HG03175 (cell line): ENCODE results near the gene CACNA1H.

ENCODE experiments used
- ATAC-seq: cut with Tn5 transposase; IDR thresholded peaks from one replicate; pipeline ENCODE4 v1.9.1; 2021; ENCODE audit warnings: mild to moderate bottlenecking, moderate library complexity; ENCODE audit not compliant: unreplicated experiment

CACNA1H gene

DNA sequence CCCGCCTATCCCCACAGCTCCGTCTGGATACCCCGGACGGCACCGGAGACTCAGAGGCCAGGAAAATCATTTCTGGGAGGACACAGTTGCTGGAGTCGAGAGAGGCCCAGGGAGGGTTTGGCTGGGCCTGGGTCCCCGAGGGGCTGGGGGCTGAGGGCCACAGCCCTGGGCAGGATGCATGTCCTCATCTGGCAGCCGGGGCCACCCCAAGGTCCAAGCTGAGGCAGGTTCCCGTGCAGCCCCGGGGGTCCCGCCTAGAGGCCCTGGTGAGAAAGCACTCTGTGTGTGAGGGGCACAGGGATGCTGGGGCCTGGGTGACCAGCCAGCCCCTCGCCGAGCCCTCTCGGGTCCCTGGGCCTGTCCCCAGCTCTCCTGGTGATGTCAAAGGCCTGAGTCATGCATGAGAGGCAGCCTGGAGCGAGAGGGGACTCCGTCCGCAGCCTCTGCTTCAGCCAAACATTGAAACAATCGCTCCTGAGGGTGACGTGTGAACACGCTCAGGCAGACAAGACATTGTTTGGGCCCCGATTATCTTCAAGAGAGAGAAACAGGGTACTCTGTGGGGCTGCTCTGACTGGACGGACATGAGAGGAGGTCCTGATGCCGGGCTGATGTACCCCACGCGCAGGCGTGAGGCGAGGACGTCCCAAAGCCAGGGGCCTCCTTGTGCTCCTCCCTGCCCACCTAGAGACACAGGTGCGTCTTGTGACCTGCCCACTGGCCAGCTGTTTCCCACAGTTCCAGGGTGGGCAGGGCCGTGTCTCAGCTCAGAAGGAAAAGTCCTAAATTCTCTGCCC, 31.1 kb upstream of the CACNA1H start:
- no peak for ATAC-seq

DNA sequence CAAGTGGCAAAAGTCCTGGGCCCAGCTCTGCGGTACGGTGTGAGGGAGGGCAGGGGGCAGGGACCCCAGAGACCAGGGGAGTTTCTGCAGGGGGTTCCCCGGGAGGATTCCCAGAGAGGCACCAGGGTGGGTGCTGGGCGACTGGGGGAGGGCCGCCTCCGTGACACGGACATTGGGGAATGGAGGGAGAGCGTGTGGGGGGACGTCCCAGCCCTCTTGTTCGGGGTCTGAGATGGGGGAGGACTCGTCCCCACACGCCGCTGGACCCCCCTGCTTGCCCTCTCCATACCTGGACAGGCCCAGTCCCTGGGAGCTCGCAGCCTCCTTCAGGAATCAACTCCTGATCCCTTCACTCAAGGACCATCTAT, 30.5 kb upstream of the CACNA1H start:
- ATAC-seq: no peak

DNA sequence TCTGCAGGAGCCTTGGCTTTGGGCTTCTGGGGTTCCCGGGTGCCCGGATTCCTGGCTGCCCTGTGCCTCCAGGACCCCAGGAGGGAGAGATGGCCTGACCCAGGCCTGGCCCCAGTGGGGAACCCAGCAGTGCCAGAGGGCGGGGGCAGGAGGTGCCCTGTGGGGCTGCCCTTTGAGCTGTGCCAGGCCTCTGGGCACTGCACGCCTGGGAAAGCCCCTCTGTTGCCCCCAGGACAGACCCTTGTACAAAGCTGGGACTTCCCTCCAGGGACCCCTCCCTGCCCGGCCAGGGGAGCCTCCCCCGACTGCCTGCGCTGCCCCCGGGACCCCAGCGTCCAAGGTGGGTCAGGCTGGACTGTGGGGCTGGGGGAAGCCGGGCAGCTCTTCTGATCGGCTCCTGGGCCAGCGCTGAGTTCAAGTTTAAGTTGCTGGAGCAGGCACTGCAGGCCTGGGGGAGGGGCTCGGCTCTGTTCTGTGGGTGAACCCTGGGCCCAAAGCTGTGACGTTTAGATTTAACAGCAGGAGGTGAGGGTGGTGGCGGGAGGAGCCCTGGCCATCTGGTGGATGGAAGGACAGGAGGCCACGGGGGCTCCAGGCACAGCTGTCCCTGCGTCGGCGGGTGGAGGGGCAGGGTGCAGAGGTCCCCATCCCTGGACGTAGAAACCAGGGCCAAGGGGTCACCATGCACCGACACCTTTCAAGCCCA, 29.2 kb upstream of the CACNA1H start:
- ATAC-seq: no peak

DNA sequence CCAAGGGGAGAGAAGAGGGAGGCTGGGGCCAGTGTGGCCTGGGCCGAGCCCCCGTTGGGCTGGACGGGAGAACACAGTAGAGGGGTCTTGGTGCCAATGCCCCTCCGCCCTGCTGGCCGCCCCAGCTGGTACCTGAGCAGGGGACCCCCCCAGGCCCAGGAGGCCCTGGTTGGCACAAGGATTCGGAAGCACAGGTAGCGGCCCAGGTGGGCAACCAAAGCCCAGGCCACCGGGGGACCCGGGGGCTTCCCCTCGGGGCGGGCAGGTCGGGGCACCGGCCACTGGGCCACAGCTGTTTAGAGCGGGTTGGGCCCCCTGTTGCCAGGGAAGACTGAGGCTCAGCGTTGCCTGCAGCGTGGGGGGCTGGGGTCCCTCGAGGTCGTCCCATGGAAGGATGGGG, 28.6 kb upstream of the CACNA1H start:
- no peak for ATAC-seq

DNA sequence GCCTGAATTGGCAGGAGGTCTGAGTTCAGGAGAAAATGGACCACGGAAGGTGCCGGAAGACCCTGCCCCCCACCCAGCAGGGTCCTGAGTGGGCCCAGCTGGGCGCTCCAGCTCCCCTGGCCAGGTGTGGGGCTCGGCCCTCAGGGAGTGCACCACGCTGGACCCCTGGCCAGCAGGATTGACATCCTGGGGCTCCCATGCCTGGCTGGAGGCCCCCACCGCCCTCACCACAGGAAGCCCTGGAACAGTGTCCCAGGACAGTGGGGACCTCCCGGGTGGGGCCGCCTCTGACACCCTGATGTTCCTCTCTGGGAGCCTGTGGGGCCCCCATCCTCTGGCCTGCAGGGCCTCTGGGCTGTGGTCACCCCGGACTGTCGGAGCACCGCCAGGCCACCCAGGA, 28.1 kb upstream of the CACNA1H start:
- no peak for ATAC-seq

DNA sequence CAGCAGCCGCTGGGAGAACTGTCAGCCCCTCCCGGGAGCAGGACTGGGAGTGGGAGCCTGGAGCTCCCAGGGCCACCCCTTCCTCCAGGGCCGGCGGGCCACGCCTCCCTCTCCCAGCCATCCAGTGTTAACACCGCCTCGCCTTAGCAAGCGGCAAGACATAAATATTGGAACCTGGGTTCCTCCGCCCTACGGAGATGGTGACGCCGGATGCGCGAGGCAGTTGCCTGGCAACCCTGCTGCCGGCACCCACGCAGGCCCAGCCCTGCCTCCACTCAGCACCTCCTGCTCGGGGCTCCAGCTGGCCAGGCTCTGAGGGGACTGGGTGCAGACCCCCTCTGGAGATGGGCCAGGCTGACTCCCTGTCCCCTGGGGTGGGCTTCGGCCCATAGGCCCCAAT, 27.4 kb upstream of the CACNA1H start:
- no peak for ATAC-seq

DNA sequence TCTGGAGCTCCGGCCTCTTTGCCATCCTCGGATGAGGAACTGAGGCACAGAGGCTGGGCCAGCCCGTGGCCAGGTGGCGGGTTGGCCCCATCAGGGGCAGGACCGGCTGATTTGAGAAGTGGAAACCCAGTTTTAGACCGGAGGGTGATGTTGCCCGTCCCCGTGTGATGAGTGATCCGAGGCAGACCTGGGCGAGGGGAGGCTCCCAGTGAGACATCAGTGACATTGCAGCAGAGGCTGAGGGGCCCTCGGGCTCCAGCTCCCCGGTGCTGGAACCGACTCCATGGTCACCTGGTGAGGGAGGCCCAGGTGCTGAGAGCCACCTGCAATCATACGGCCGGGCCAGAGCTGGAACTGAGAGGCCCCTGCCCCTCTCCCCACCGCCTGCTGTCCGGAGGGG, 26.9 kb upstream of the CACNA1H start:
- ATAC-seq: no peak

DNA sequence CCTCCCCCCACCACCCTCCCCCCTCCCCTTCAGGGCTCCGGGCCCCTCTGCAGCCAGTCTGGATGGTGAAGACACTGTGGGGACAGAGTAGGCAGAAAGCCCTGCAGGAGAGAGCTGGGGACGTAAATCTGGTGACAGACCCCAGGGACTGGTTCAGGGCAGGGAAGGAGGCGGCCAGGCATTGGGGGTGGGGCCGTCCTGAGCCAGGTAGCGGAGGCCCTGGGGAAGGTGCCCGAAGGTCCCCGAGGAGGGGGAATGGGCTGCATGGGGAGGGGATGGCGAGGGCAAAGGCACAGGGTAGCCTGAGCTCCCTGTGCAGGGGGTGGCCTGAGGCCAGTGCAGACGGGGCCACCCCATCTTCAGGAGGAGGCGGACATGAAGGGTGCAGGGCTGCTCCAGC, 26.3 kb upstream of the CACNA1H start:
- no peak for ATAC-seq

DNA sequence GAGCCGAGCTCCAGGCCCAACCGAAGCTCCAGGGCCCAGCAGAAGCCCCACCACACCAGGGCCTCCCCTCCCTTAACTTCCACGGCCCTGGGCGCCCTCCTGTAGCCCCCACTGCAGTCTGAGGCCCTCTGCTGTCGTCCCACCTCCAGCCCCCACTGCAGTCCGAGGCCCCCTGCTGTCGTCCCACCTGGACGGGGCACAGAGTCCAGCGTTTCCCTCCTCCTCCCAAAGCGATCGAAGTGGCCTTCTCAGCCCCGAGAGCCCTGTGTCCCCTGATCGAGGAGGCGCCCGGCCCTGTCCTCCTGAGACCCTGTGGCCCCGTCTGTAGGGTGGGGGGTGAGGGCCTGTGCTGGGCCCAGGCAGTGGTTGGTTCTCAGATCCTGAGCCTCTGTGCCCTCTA, 25.8 kb upstream of the CACNA1H start:
- no peak for ATAC-seq

DNA sequence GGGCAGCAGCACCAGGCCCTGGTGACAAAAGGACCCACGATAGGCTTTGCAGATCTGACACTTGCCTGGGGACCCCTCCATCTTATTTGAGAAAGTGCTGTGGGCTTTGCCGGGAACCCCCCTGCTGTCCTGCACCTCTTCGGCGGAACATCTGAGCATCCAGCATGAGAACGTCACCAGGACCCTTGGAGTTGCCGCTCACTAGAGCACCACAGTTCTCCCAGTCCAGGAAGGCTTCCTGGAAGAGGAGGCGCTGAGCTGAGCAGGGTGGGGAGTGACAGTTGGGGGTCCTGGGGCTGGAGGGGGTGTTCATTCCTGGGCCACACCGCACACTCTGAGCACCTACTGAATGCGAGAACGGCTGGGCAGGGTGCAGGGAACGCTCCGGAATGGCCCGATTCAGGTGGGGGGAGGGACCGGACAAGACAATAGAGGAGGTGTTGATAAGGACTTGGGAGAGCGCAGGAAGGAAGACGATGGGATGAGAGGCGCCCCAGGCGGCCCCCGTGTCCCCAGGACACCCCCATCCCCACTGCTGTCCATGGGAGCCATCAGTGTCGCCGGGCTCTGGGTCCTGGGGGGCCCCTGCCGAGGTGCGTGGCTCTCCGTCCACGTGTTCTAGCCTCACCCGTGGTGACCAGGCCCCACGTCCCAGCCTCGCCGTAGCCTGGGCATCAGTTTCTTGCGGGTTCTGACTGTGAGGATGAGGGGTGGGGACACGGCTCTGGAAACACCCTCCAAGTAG, 24.8 kb upstream of the CACNA1H start:
- ATAC-seq: no peak

DNA sequence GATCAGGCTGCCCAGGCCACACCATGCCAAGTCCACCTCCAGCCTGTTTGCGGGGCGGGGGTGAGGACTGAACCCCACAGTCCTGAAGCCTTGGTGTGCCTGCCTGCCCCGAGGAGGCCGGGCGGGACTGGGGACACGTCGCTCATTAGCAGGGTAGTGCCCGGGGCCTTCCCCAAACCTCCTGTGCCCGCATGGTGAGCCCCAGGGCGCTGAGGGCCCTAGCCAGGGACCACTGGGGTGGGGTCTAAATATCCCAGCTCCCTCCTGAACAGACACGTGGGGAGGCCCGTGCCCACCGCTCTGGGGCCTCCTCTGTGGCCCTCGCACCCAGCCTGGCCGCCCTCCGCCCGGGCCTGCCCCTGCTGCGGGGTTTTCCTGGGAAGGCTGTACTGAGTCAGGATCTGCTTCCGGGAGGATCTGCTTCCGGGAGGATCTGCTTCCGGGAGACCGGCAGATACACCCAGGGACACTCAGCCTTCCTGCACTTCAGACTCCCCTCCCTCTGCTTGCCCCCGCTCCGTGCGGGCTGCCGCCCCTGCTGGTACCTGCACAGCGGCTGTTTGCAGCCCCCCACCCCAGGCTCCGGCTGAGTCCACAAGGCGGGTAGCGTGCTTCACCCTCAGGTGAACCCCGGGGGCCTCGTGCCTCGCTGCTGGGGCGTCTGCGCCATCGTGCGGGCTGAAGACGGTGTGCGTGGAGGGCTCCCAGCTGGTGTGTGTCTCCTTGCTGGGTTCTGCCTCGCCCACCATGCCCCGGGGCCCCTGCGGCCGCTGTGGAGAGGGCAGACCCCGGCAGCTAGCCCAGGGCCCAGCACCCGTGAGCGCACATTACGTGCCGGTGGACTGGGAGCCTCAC, 23.6 kb upstream of the CACNA1H start:
- no peak for ATAC-seq

DNA sequence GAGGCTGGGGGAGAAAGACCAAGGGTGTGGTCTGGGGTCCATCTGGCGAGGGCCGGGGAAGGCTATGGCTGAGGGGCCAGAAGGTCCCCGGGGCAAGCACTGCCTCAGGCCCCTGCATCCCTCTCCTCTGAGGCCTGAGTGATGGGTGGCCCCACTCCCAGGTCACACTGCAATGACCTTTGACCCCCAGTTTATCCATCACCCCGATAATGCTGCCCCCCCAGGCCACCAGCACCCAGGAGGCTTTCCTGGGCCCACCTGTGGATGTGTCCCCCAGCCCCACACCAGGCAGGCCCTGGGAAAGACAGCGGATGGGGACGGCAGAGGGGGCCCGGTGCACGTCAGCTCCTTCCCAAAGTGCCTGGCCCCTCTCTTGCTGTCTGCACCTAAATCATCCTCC, 22.5 kb upstream of the CACNA1H start:
- no peak for ATAC-seq

DNA sequence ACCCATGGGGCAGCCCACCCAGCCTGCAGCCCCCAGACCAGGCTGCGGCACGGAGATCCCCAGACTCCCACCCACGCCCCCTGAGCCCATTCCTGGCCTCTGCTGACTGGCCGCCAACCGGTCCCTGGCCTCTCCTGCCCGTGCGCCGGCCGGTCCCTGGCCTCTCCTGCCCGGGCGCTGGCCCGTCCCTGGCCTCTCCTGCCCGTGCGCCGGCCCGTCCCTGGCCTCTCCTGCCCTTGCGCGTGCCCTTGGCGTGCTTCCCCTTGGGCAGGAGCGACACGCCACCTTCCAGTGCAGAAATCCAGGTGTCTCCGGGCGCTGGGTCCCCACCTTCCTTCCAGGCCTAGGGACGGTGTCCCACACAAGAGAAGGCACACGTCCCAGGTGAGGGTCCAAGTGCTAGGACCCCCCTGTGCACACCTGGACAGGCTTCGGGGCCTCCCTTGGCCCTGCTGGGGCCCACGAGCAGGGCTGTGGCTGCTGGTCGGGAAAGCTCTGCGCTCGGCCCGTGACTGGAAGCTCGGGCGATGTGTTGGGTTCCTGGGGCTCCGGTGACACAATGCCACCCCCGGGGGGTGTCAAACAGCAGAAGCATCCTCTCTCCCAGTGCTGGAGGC, 21.4 kb upstream of the CACNA1H start:
- no peak for ATAC-seq

DNA sequence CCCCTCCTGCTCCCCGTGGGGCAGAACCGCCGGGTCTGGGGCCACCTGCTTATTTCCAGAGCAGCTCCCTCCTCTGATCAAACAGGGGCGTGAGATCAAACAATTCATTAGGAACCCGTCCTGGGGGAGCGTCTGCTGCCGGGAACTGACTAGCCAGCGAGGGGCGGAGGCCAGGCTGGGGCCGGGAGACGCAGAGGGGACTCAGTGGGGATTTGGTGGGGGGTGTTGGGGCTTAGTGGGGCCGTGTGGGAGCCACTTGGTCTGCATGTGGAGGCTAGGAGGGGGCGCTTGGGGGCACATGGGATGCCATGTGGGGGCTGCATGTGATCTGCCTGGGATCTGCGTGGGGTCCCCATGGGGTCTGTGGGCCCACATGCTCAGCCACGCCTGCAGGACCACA, 20.5 kb upstream of the CACNA1H start:
- ATAC-seq: no peak

DNA sequence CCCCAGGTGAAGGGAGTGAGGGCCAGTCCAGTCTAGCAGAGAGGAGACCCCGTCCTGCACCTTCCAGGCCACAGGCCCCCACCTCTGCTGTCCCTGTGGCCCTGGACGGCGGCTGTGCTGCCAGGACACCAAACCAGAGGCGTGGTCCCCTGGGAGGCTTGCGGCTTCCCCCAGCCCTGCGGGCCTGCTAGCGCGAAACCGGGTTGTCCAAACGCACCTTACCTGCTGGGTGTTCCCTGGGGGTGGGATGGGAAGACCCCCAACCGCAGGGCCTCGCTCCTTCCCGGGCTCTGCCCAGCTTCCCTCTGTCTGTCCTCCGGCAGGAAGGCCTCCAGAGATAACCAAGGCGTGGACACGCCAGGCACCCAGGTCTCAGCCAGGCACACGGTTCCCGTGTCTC, 19.6 kb upstream of the CACNA1H start:
- ATAC-seq: no peak

DNA sequence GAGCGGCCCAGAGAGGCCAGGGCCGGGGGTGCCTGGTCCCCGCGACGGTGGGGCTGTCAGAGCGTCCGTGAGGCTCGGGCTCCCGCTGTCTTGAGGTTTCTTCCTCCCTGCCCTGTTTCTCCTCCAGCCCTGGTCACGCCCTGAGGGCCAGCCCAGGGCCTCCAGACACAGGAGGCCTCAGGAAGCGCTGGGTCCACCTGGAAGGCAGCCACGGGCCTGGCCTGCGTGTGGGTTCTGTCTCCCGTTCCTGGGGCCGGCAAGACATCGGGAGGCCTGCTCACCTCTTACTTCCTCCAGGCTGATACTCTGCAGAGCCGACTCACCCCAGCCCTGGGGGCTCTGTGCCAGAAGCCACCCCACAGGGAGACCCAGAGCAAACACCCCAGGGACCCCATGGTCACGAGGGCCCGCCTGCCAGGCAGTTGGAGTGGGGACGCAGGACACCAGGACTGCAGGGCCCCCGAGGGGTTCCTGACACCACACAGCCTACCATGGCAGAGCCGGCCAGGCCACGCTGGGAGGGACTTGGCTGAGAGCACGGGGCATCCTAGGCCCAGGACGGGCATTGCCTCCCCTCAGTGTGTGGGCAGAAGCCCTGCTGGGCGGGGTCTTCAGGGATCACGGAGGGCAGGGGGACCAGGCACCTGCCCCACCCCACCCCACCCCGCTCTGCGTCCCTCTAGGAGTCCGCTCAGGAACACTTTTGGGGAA, 18.9 kb upstream of the CACNA1H start:
- no peak for ATAC-seq

DNA sequence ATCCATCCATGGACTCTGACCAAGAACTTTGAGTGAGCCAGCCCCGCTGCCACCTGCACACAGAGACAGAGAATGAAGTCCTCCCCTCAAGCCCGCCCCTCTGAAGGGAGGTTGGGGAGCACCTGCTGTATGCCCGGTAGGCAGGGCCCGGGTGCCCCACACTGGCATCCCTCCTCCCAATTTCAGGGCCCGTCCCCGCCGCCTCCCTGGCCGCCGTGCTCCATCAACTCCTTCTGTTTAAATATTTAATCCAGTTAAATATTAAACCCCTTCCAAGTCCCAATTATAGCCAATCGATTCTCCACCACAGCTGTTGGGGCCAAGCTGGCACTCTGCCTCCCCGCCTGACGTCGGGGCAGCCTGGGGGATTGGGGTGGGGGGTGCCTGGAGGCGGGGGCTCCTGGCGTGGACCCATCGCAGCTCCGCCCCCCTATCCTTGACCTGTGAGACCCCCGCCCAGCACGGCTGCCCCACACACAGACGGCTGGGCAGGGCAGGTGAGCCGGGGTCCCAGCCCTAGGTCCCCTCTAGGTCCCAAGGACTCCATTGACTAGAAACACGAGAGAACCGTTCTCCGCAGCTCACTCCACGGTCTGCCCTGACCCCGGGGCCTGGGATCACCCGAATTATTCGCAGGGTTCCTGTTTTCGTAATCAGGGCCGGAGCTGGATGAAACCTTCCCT, 18.0 kb upstream of the CACNA1H start:
- no peak for ATAC-seq

DNA sequence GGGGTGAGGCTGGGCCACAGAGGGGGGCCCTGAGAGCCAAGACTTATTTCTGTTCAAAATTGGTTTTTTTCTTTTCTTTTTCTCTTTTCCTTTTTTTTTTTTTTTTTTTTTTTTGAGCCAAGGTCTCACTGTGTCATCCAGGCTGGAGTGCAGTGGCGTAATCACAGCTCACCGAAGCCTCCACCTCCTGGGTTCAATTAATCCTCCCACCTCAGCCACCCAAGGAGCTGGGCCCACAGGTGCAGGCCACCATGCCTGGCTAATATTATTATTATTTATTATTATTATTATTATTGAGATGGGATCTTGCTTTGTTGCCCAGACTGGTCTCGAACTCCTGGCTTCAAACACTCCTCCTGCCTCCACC, 17.5 kb upstream of the CACNA1H start:
- no peak for ATAC-seq

DNA sequence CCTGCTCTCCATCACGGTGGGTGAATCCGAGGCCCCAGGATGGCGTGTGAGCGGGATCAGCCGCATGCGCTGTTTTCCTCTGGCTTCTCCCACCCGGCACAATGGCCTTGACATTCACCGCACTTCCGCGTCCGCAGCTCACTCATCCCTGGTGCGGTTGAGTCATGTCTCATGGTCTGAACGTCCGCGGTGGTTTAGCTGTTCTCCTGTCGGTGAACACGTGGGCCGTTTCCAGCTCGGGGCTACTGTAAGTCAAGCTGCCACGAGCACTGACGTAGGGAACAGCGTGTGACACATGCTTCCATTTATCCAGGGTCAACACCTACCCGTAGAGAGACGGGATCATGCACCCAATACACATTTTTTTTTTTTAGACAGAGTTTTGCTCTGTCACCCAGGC, 15.3 kb upstream of the CACNA1H start:
- no peak for ATAC-seq
